ENCODE data around the gene EP400.

The EP400 gene

DNA sequence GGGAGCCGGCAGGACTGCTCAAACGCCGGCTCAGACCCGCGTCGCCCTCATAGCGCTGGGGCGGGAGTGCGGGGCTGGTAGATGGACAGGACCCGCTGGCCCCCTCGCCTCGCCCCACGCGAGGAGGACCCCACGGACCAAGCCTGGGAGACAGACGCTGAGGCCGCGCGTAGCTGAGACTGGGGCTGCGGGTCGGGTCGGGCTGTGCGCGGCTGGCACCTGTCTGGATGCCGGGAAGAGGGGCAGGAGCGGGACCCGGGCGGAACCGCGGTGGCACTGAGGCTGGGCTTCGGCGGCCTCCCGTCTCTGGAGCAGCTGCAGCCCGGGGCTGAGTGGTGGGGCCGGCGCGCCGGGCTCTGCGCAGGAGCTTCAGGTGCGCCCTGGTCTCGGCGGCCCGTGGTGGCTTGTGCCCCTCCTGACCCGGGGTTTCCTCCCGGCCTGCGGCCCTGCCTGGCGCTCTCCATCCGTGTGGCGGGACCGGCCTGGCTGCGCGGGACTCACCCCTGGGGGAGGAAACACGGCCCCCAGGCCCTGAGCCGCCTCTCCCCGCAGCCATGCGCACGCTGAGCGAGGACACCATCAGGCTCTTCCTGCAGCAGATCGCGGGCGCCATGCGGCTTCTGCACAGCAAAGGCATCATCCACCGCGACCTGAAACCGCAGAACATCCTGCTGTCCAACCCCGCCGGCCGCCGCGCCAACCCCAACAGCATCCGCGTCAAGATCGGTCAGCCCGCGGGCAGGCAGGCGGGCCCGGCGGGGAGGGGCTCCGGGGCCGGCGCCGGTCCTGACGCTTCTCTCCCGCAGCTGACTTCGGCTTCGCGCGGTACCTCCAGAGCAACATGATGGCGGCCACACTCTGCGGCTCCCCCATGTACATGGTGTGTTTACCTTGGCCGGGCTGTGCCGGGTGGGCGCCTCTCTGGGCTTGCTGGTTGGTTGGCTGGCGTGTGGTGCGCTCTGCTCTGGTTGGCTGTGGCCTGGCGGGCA lies 41.4 kb upstream of the EP400 start:
- TF ChIP-seq MYC (IDR thresholded peaks at IDR 0.05; ENCODE audit: low read depth, low read length) (no peak), POLR2A (IDR thresholded peaks at IDR 0.05; ENCODE audit: extremely low read depth, insufficient read length) (no peak), MAX (IDR thresholded peaks at IDR 0.05; ENCODE audit: low read depth, low read length) (no peak), CTCF (IDR thresholded peaks at IDR 0.05; ENCODE audit: low read depth, low read length) (no peak)
- H3K4me3 ChIP-seq (ENCODE audit: low read depth, low read length), result no peak overlapping the region
- DNase-seq (ENCODE audit: low read depth), result no peak

GRCh38 chr12:131909081-131909751 lies 40.5 kb upstream of the EP400 start:
- no peak for DNase-seq (ENCODE audit: low read depth)
- H3K4me3 ChIP-seq (ENCODE audit: low read depth, low read length), result no peak overlapping the region
- TF ChIP-seq MYC (IDR thresholded peaks at IDR 0.05; ENCODE audit: low read depth, low read length) (no peak), MAX (IDR thresholded peaks at IDR 0.05; ENCODE audit: low read depth, low read length) (no peak), POLR2A (IDR thresholded peaks at IDR 0.05; ENCODE audit: extremely low read depth, insufficient read length) (no peak), CTCF (IDR thresholded peaks at IDR 0.05; ENCODE audit: low read depth, low read length) (no peak)

- DNase-seq (ENCODE audit: low read depth), result no peak
- TF ChIP-seq CTCF (IDR thresholded peaks at IDR 0.05; ENCODE audit: low read depth, low read length) (no peak), MYC (IDR thresholded peaks at IDR 0.05; ENCODE audit: low read depth, low read length) (no peak), MAX (IDR thresholded peaks at IDR 0.05; ENCODE audit: low read depth, low read length) (no peak), POLR2A (IDR thresholded peaks at IDR 0.05; ENCODE audit: extremely low read depth, insufficient read length) (no peak)
- H3K4me3 ChIP-seq (ENCODE audit: low read depth, low read length), result no peak overlapping the region
Measured at GRCh38 chr12:131909752-131910219, 40.0 kb upstream of the EP400 start.

DNA sequence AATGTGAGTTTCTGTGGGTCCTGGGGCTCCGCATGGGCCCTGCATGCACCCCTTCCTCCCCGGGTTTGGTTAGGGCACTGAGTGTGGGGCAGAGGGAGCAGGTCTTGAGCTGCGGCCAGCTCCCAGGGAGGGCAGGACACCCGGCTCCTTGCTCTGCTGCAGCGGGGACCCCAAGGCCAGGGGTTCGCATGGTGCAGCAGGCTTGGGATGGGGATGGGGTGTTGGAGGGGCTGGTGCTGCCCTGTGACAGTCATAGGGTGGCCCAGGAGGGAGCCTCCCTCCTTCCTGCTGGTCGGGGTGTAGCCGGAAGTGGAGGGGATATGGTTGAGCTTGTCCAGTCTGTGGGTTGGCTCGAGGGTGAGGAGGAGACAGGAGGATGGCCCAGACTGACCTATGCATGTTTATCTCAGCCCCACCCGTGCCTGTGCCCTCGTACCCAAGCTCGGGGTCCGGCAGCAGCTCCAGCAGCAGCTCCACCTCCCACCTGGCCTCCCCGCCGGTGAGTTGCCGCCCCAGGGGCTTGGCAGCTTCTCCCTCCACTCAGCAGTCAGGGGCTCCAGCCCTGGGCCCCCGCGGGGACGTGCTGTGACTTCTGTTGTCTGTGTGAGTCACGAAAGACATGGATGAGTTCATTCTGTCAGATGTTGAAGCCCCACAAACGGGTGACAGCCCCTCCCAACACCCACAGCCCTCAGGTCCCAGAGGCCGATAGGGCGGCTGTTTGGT lies 39.3 kb upstream of the EP400 start:
- no peak for DNase-seq (ENCODE audit: low read depth)
- TF ChIP-seq POLR2A (IDR thresholded peaks at IDR 0.05; ENCODE audit: extremely low read depth, insufficient read length), result no peak
- no peak for TF ChIP-seq CTCF (IDR thresholded peaks at IDR 0.05; ENCODE audit: low read depth, low read length)
- TF ChIP-seq MYC (IDR thresholded peaks at IDR 0.05; ENCODE audit: low read depth, low read length), result no peak
- no peak for TF ChIP-seq MAX (IDR thresholded peaks at IDR 0.05; ENCODE audit: low read depth, low read length)
- no peak overlapping the region for H3K4me3 ChIP-seq (ENCODE audit: low read depth, low read length)

DNA sequence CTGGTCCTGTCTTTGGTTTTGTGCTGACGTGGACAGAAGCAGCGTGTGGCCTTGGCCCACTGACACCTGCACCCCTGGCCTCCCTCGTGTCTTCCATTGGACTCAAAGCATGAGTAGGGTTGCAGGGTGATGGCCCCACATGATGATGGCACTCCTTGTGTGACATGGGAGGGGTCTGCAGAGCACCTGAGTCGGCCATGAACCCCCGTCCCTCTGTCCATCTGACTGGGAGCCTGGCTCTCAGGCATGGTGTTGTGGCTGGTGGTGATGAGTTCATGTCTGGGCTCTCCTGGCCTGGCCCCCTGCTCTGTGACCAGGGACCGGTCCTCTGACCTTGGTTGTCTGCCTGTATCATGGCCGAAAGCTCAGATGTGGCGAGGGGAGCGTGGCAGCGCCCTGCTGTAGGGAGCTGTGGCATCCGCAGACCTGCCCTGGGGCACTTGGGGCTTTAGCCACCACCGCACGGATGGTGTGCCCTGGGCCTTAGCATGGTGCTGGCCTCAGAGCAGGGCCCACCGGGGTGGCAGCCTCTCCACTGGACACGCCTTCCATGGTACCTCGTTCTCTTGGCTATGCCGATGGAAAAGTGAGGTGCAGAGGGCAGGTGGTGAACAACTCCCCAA lies 38.6 kb upstream of the EP400 start:
- TF ChIP-seq MYC (IDR thresholded peaks at IDR 0.05; ENCODE audit: low read depth, low read length), result no peak
- no peak for TF ChIP-seq POLR2A (IDR thresholded peaks at IDR 0.05; ENCODE audit: extremely low read depth, insufficient read length)
- no peak for TF ChIP-seq CTCF (IDR thresholded peaks at IDR 0.05; ENCODE audit: low read depth, low read length)
- TF ChIP-seq MAX (IDR thresholded peaks at IDR 0.05; ENCODE audit: low read depth, low read length), result no peak
- DNase-seq (ENCODE audit: low read depth), result no peak
- no peak overlapping the region for H3K4me3 ChIP-seq (ENCODE audit: low read depth, low read length)

All from NB4 (cell line).